HTERT RPE-1 (cell line): ENCODE measurements around the gene ARHGAP15.

Experiments used
- in situ Hi-C: fragments of 300-500 bp; cut with MboI; formaldehyde crosslinking; loops from 4 replicates; pipeline ENCODE4 v1.14.3; 2020; ENCODE audit warnings: low sequenced_read_pairs

ARHGAP15 gene

DNA sequence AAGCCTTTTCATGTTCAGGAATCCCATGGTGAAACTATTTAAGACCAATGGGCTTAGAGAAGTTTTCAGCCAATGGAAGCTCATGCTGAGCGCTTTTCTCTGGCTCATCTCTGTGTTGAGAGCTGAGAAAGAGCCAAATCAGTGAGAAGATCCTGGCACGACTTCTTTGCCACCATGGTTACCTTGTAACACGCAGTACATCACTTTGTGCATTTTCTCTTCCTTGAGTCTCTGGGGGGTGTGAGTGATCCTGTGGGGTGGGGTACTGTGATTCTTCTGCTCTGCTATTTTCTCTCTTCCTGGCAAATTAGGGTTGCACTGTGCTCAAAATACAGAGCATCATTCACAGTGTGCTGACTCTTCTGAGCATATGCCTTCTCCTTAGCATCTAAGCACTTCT, 664.2 kb downstream of the ARHGAP15 start:
- in situ Hi-C loops: no loop called here

GRCh38 chr2:143796051-143796450, 666.8 kb downstream of the ARHGAP15 start:
- in situ Hi-C loops: no loop called here

- in situ Hi-C loops: no loop called here
Measured at GRCh38 chr2:143801561-143801960, 672.3 kb downstream of the ARHGAP15 start.

- in situ Hi-C loops: no loop called here
Measured at GRCh38 chr2:143802242-143802641, 673.0 kb downstream of the ARHGAP15 start.

DNA sequence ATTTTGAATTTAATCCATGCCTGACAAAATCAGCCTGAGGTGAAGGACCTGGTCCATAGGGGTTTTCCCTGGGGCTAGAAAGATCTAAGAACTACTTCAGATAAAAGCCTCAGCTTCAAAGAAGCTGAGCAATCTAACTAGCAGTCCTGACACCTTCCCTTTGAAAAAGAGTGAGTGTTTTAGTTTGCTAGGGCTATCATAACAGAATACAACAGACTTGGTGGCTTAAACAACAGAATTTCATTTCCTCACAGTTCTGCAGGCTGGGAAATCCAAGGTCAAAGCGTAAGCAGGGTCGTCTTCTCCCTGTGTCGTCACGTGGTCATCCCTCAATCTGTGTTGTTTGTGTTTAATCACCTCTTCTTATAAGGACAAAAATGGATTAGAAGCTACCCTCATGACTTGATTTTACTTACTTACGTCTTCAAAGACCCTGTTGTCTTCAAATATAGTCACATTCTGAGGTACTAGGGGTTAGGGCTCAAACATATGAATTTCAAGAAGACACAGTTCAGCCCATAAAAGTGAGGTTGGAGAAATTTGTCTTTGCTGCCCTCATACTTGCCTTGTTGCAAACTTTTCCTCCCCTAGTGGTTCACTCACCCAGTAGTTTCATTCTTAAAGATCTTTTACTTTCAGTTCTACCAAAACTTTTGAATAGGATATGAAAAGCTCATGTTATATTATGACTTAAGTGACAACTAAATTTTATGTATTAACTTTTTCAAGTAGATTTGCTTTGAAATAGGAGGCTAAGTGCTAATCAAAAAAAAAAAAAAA, 673.8 kb downstream of the ARHGAP15 start:
- in situ Hi-C loops: no loop called here

DNA sequence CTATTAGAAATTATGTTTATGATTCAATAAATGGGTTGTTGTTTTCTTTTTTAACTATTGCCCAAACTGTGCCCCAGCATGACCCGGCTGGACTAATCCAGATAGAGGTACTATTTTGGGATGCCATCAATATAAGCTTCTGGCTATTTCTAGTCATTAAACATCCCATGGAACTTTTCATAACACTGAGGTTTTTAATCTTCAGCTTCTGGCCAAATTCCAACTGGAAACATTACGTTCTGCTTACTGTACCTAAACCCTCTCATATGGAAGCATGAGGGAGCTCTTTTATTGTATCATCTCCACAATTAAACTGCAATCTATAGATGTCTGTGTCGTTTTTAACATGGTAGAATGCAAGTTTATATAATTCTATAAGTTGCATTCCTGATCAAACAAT, 674.7 kb downstream of the ARHGAP15 start:
- in situ Hi-C loops: no loop called here

GRCh38 chr2:143805666-143806065, 676.4 kb downstream of the ARHGAP15 start:
- in situ Hi-C loops: no loop called here

- in situ Hi-C loops: no loop called here
Measured at GRCh38 chr2:143807192-143807591, 678.0 kb downstream of the ARHGAP15 start.

GRCh38 chr2:143807671-143808070, 678.5 kb downstream of the ARHGAP15 start:
- in situ Hi-C loops: no loop called here

- in situ Hi-C loops: no loop called here
Measured at GRCh38 chr2:143808166-143808565, 678.9 kb downstream of the ARHGAP15 start.

GRCh38 chr2:143815082-143815481, 685.9 kb downstream of the ARHGAP15 start:
- in situ Hi-C loops: no loop called here

DNA sequence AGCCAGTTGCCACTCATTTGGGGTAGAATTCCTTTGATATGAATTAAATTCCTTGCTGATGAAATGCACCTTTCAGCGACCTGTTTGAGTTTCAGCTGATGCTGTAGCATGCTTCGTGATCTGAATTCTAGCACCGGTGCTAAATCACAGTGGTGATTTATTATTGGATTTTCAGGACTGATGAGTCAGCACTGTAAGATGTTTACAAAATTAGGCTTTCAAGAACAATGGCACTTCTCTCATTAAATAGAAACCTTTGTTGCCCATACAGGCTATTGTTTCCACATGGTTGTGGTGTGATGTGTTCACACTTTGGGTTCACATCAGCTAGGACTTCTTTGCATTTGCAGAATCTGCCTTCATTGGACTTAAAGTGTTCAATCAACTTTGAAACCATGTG, 687.7 kb downstream of the ARHGAP15 start:
- in situ Hi-C loops: no loop called here
